Heart left ventricle (tissue), 13 donors: Measurements from ENCODE around the gene MED8.
"Not testable (repeated sequence)": the region's sequence is repeated elsewhere in the genome, so short reads cannot be mapped to it uniquely, and the experiment has no call there.

Experiments
- POLR2A ChIP-seq, 2 donors: fragments of 450-650 bp; IDR thresholded peaks; one replicate each; pipeline ENCODE4 v1.6.1; 2017; ENCODE audit warnings: antibody characterized with exemption in 2 of 2, mild to moderate bottlenecking in 2 of 2, moderate library complexity in 2 of 2
- TF ChIP-seq, protein P1 (sequence below), 12 donors: fragments of 200-600 bp; sonication (generic) in 4 of 12; IDR thresholded peaks; one replicate each; pipeline versions ENCODE4 v1.5.0 to v1.8.0; 2018 to 2022; ENCODE audit warnings: antibody characterized with exemption in 12 of 12, mild to moderate bottlenecking in 5 of 12
- donor health status: ischemic (EF 13 %, LVEDD 7.1; RV severe dilation, severe dysfunction).
- donor health status: DM: no; HTN: yes; CAD: no.
- donor health status: DM: no; HTN: no; CAD: no.
- donor health status: ischemic (EF 25% LVEDD 6.9; RV normal size, moderate dysfunction).
- donor health status: ischemic (EF 25% LVEDD 5.7; RV mildly dilated, moderate dysfunction).
- donor health status: ischemic (EF 35%, LVEDD 5.7; RV mildly dilated, moderate dysfunction).
- donor health status: nonischemic (EF 11% LVEDD 7.7; RV severe dilation, severe dysfunction).
- donor health status: DM: yes; HTN: yes; CAD: no.
- donor health status: PGD.
- donor health status: ischemic (EF 29% LVEDD 5.4; RV normal size, mild dysfunction).
- donor health status: nonischemic (EF 23%, LVEDD 6.1; RV moderate dilation, normal function).

DNA sequence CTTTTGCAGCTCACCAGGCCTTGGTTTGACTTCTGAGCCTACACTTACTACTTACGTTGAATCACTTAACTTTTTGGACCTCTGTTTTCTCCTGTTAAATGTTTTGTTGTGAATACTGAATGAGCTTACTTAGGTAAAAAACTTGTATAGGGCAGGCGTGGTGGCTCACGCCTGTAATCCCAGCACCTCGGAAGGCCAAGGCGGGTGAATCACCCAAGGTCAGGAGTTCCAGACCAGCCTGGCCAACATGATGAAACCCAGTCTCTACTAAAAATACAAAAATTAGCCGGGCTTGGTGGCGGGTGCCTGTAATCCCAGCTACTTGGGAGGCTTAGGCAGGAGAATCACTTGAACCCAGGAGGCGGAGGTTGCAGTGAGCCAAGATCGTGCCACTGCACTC is 10.8 kb upstream of the MED8 start:
- TF ChIP-seq, protein P1, sequence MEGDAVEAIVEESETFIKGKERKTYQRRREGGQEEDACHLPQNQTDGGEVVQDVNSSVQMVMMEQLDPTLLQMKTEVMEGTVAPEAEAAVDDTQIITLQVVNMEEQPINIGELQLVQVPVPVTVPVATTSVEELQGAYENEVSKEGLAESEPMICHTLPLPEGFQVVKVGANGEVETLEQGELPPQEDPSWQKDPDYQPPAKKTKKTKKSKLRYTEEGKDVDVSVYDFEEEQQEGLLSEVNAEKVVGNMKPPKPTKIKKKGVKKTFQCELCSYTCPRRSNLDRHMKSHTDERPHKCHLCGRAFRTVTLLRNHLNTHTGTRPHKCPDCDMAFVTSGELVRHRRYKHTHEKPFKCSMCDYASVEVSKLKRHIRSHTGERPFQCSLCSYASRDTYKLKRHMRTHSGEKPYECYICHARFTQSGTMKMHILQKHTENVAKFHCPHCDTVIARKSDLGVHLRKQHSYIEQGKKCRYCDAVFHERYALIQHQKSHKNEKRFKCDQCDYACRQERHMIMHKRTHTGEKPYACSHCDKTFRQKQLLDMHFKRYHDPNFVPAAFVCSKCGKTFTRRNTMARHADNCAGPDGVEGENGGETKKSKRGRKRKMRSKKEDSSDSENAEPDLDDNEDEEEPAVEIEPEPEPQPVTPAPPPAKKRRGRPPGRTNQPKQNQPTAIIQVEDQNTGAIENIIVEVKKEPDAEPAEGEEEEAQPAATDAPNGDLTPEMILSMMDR (IDR thresholded peaks at IDR 0.05): not testable (repeated sequence)
- TF ChIP-seq POLR2A (IDR thresholded peaks at IDR 0.05): not testable (repeated sequence)
